ENCODE data around the gene IFITM5. TPM values are rescaled to one million over a fixed set of nuclear protein-coding genes. Genes with fewer than 3 reads are reported as not detected.
"Not testable (repeated sequence)": the region's sequence is repeated elsewhere in the genome, so short reads cannot be mapped to it uniquely, and the experiment has no call there.

IFITM5 gene
- total RNA-seq, 4 donors from 2014 or later, result not detected

GRCh38 chr11:307766-308708 is 8.7 kb upstream of the IFITM5 start, which contains the start of gene IFITM2:
IFITM2 (plus strand) TSS chr11:307816; CDS start chr11:308193, 377 bp downstream.
- peaks cover 4 to 18% of the 10 kb centered on the region in 2 donors for H3K4me1 ChIP-seq
- WGBS, 2 donors, result 3 to 48% methylated on average over 6 to 22 of the region's 28 CpGs
- DNase-seq, result peak; percentile 44 to 57

GRCh38 chr11:306645-307371 is 7.5 kb upstream of the IFITM5 start:
- Histone ChIP-seq H3K27ac (peak overlapping the region in 2 of 3 donors; percentile 61 to 79), H3K36me3 (no peaks in the 10 kb centered on the region), H3K4me3 (replicated peaks in 1 of 3) (no peak overlapping the region), H3K27me3 (no peaks in the 10 kb centered on the region), H3K9me3 (no peaks in the 10 kb centered on the region), H3K4me1 (peaks cover 4 to 16% of the 10 kb centered on the region in 2 donors)
- TF ChIP-seq POLR2A (IDR thresholded peaks at IDR 0.05), result no peak
- TF ChIP-seq CTCF (IDR thresholded peaks at IDR 0.05), result no peak
- 93 to 95% methylated on average over 12 to 14 of the region's 17 CpGs for WGBS, 2 donors
- DNase-seq, result no peak
- intact Hi-C loops (cut with DNase I), result loop anchor here (5.0 kb wide), 1 partner anchor 50 kb away; no protein-coding TSS in a partner anchor

More at GRCh38 chr11:307766-308708, 8.7 kb upstream of the IFITM5 start, which contains the start of gene IFITM2:
- TF ChIP-seq POLR2A (IDR thresholded peaks at IDR 0.05), result peak in 1 of 2 donors; percentile 62
- H3K36me3 ChIP-seq, H3K9me3 ChIP-seq, H3K27me3 ChIP-seq: not testable (repeated sequence)
- H3K4me3 ChIP-seq (replicated peaks in 1 of 3), result peak within 1 kb of the TSS in 1 of 3 donors; percentile 28
- H3K27ac ChIP-seq, result peak within 1 kb of the TSS; percentile 69 to 79 (median 79)
- intact Hi-C loops (cut with DNase I), result loop anchor here (5.0 kb wide), 1 partner anchor 49 kb away; no protein-coding TSS in a partner anchor

- Histone ChIP-seq H3K4me3 (replicated peaks in 1 of 3) (no peak overlapping the region), H3K27ac (no peak overlapping the region), H3K27me3 (no peaks in the 10 kb centered on the region), H3K4me1 (peaks cover 4 to 16% of the 10 kb centered on the region in 2 donors), H3K36me3 (no peaks in the 10 kb centered on the region), H3K9me3 (no peaks in the 10 kb centered on the region)
- WGBS, 2 donors, result 89 to 90% methylated on average over 10 of the region's 10 CpGs
- no peak for TF ChIP-seq CTCF (IDR thresholded peaks at IDR 0.05)
- TF ChIP-seq POLR2A (IDR thresholded peaks at IDR 0.05), result no peak
- no peak for DNase-seq
- intact Hi-C loops (cut with DNase I), result loop anchor here (5.0 kb wide), 1 partner anchor 51 kb away; no protein-coding TSS in a partner anchor
Measured at GRCh38 chr11:305844-306211, 6.5 kb upstream of the IFITM5 start.

- H3K36me3 ChIP-seq, result no peaks in the 10 kb centered on the region
- WGBS, 2 donors, result 34 to 36% methylated on average over 19 of the region's 19 CpGs
- intact Hi-C loops (cut with DNase I), result loop anchor here (5.0 kb wide), 1 partner anchor 52 kb away; no protein-coding TSS in a partner anchor
- no peak overlapping the region for H3K4me3 ChIP-seq (replicated peaks in 1 of 3)
- H3K27ac ChIP-seq, result no peak overlapping the region
- H3K4me1 ChIP-seq, result peaks cover 4 to 16% of the 10 kb centered on the region in 2 donors
- TF ChIP-seq POLR2A (IDR thresholded peaks at IDR 0.05) (no peak), CTCF (IDR thresholded peaks at IDR 0.05) (peak; percentile 18 to 75 (median 70))
- H3K27me3 ChIP-seq, result no peaks in the 10 kb centered on the region
- no peaks in the 10 kb centered on the region for H3K9me3 ChIP-seq
- peak; percentile 79 for DNase-seq
Measured at GRCh38 chr11:304915-305843, 5.9 kb upstream of the IFITM5 start.

Data from thyroid gland (tissue), 4 donors.